GM12878 (cell line): ENCODE measurements around the gene MACROD2. TPM values are rescaled to one million over a fixed set of nuclear protein-coding genes. Genes with fewer than 3 reads are reported as not detected.

Experiments
- ATAC-seq: fragments of 200-7000 bp; cut with Tn5 transposase; 3 replicates; pipeline ENCODE4 v1.9.1; 2020; ENCODE audit warnings: mild to moderate bottlenecking, moderate library complexity
- BruUV-seq: library from RNA; stranded (reverse); fragments of 400-500 nt; replicated peaks from 2 replicates; lab custom pipeline; 2021; lab: Mats Ljungman, UMichigan
- CTCF ChIA-PET: fragments of 300-600 bp; sonication (Branson Sonifier 250); formaldehyde crosslinking; extraction: SDS; loops from one replicate; lab custom pipeline; 2021; ENCODE audit warnings: inconsistent platforms; lab: Yijun Ruan, JAX
- POLR2A ChIA-PET: fragments of 350-600 bp; formaldehyde crosslinking; extraction: SDS; loops from one replicate; lab custom pipeline; 2021; ENCODE audit warnings: inconsistent platforms; lab: Charles Lee
- RAD21 ChIA-PET: fragments of 300-600 bp; sonication (Branson Sonifier 250); formaldehyde crosslinking; loops from one replicate; lab custom pipeline; 2023; ENCODE audit warnings: antibody characterized with exemption; ENCODE audit not compliant: unreplicated experiment; lab: Charles Lee
- SMC1A ChIA-PET: fragments of 300-600 bp; sonication (Branson Sonifier 250); formaldehyde crosslinking; loops from one replicate; lab custom pipeline; 2023; ENCODE audit not compliant: unreplicated experiment, uncharacterized antibody; lab: Charles Lee
- DNase-seq: peaks from one replicate; pipeline ENCODE4 v3.0.0-alpha.2; 2011; ENCODE audit warnings: low read depth, low spot score
- FAIRE-seq: peaks from 3 replicates; lab custom pipeline; 2011; peaks lifted over from hg19 to GRCh38; lab: Jason Lieb, UNC
- H2AFZ ChIP-seq: 2 replicates; pipeline ENCODE4 v1.6.0; 2011; ENCODE audit warnings: low read depth, low read length, control low read depth; ENCODE audit not compliant: control insufficient read depth
- H3K27ac ChIP-seq: 2 replicates; pipeline ENCODE4 v1.5.1; 2011; ENCODE audit warnings: control low read depth; ENCODE audit not compliant: control insufficient read depth, insufficient read depth
- H3K27me3 ChIP-seq, 2 experiments: replicated peaks in 1 of 2; 2 replicates each; pipeline versions ENCODE4 v1.6.0 to v1.6.1; 2011; ENCODE audit warnings: low read length in 1 of 2; ENCODE audit not compliant: control insufficient read depth in 2 of 2, insufficient read depth in 2 of 2
- H3K36me3 ChIP-seq, 2 experiments: 2 replicates each; pipeline ENCODE4 v1.5.1; 2011; ENCODE audit warnings: low read length in 1 of 2; ENCODE audit not compliant: control insufficient read depth in 2 of 2, insufficient read depth in 2 of 2
- H3K4me1 ChIP-seq: 2 replicates; pipeline ENCODE4 v1.6.1; 2011; ENCODE audit warnings: mild to moderate bottlenecking, low read length, moderate library complexity, mixed read lengths; ENCODE audit not compliant: control insufficient read depth, insufficient read depth
- H3K4me2 ChIP-seq: 2 replicates; pipeline ENCODE4 v1.6.0; 2011; ENCODE audit warnings: control low read depth; ENCODE audit not compliant: control insufficient read depth, insufficient read depth
- H3K4me3 ChIP-seq: fragments of 200-600 bp; sonication (generic); 2 replicates; pipeline ENCODE4 v1.5.1; 2016
- H3K79me2 ChIP-seq: 2 replicates; pipeline ENCODE4 v1.6.0; 2011; ENCODE audit warnings: low read length; ENCODE audit not compliant: control insufficient read depth, insufficient read depth
- H3K9ac ChIP-seq: 2 replicates; pipeline ENCODE4 v1.8.0; 2011; ENCODE audit warnings: low read length, control low read depth, mixed read lengths; ENCODE audit not compliant: control insufficient read depth, insufficient read depth
- H3K9me3 ChIP-seq: replicated peaks from 3 replicates; pipeline ENCODE4 v1.5.1; 2011; ENCODE audit warnings: mild to moderate bottlenecking, low read length; ENCODE audit not compliant: control insufficient read depth, insufficient read depth
- H4K20me1 ChIP-seq: 2 replicates; pipeline ENCODE4 v1.6.0; 2011; ENCODE audit not compliant: control insufficient read depth, insufficient read depth
- ATF7 ChIP-seq: fragments of 450-650 bp; IDR thresholded peaks from 2 replicates; pipeline ENCODE4 v1.6.1; 2016; ENCODE audit warnings: low read depth, mild to moderate bottlenecking
- CREM ChIP-seq: IDR thresholded peaks from 2 replicates; pipeline ENCODE4 v1.6.1; 2014; ENCODE audit warnings: antibody characterized with exemption, low read depth
- JUNB ChIP-seq: IDR thresholded peaks from 2 replicates; pipeline ENCODE4 v1.6.1; 2016; ENCODE audit warnings: antibody characterized with exemption, mild to moderate bottlenecking
- KDM1A ChIP-seq: fragments of 200-600 bp; sonication (generic); IDR thresholded peaks from 2 replicates; pipeline ENCODE4 v1.6.1; 2016; ENCODE audit warnings: borderline replicate concordance
- MYB ChIP-seq: fragments of 150-350 bp; IDR thresholded peaks from 2 replicates; pipeline ENCODE4 v1.6.1; 2014; ENCODE audit warnings: mild to moderate bottlenecking, low read depth, low read length, borderline replicate concordance
- MYC ChIP-seq: IDR thresholded peaks from 2 replicates; pipeline ENCODE4 v1.6.1; 2011; ENCODE audit warnings: mild to moderate bottlenecking, low read length, moderate library complexity, inconsistent platforms; ENCODE audit not compliant: insufficient read depth, insufficient replicate concordance, insufficient read length, severe bottlenecking
- NFYA ChIP-seq: IDR thresholded peaks from 2 replicates; pipeline ENCODE4 v1.6.1; 2011; ENCODE audit warnings: low read depth, mild to moderate bottlenecking, low read length, improper control_type of control experiment, borderline replicate concordance
- NR2F1 ChIP-seq: fragments of 450-650 bp; conservative IDR thresholded peaks from 2 replicates; pipeline ENCODE4 v1.6.1; 2017; ENCODE audit warnings: mild to moderate bottlenecking
- RBBP5 ChIP-seq: fragments of 200-600 bp; sonication (generic); conservative IDR thresholded peaks from 2 replicates; pipeline ENCODE4 v1.6.1; 2016
- SREBF1 ChIP-seq: IDR thresholded peaks from 2 replicates; pipeline ENCODE4 v1.6.1; 2012; ENCODE audit warnings: mild to moderate bottlenecking, low read length
- STAT1 ChIP-seq: fragments of 450-650 bp; conservative IDR thresholded peaks from 2 replicates; pipeline ENCODE4 v1.6.1; 2014; ENCODE audit warnings: antibody characterized with exemption, mild to moderate bottlenecking
- TARDBP ChIP-seq: IDR thresholded peaks from 2 replicates; pipeline ENCODE4 v1.6.1; 2016; ENCODE audit warnings: borderline replicate concordance
- TCF3 ChIP-seq: IDR thresholded peaks from 2 replicates; pipeline ENCODE4 v1.6.1; 2012; ENCODE audit warnings: low read depth, mild to moderate bottlenecking, low read length, borderline replicate concordance; ENCODE audit not compliant: insufficient read depth
- ZNF207 ChIP-seq: fragments of 450-650 bp; IDR thresholded peaks from 2 replicates; pipeline ENCODE4 v1.6.1; 2014; ENCODE audit warnings: antibody characterized with exemption, mild to moderate bottlenecking, borderline replicate concordance
- ZZZ3 ChIP-seq: IDR thresholded peaks from 2 replicates; pipeline ENCODE4 v1.6.1; 2011; ENCODE audit warnings: low read depth; ENCODE audit not compliant: control insufficient read depth, insufficient read length
- WGBS: methylation state at CpG from one replicate; pipeline ENCODE4 v1.1.6; 2016; ENCODE audit warnings: low lambda C conversion rate; ENCODE audit not compliant: insufficient replicate concordance, insufficient coverage; ENCODE audit errors: missing lambda C conversion rate; 5-methylcytosine and 5-hydroxymethylcytosine counted together
- in situ Hi-C: fragments of 300-500 bp; cut with MboI; formaldehyde crosslinking; loops from 9 replicates; pipeline ENCODE4 v1.14.3; 2018; ENCODE audit warnings: mixed read lengths
- intact Hi-C: fragments of 100-400 bp; cut with micrococcal nuclease; formaldehyde crosslinking; loops from one replicate; pipeline ENCODE4 v1.14.2; 2022; ENCODE audit not compliant: unreplicated experiment
- polyA plus RNA-seq, 11 experiments: library from polyadenylated mRNA; depleted of rRNA in 4 of 11; unstranded in 6 of 11; stranded (reverse) in 5 of 11; fragments of >200 nt; fragmentation: Nextera tagmentation in 4 of 11; fragmentation: Illumina TruSeq in 1 of 11; extraction: Ambion mirVana in 4 of 11; extraction: Trizol in 1 of 11; gene quantifications; 1 replicate in 1 of 11; 2 replicates in 10 of 11; pipeline versions ENCODE4 v1.2.1 to v1.2.3, GENCODE V29; 2011 to 2016; ENCODE audit warnings: inconsistent platforms in 2 of 11, missing spikeins in 2 of 11, low read depth in 1 of 11
- total RNA-seq, 4 experiments: library from RNA; depleted of rRNA in 3 of 4; stranded (reverse); fragments of >200 nt in 3 of 4; fragmentation: Illumina TruSeq in 1 of 4; extraction: Trizol in 1 of 4; gene quantifications; 2 replicates each; pipeline versions ENCODE4 v1.2.1 to v1.2.3, GENCODE V29; 2013 to 2021
- TF ChIP-seq, protein P1 (sequence below): fragments of 450-650 bp; formaldehyde crosslinking; IDR thresholded peaks from 2 replicates; pipeline ENCODE4 v1.4.0; 2020; ENCODE audit warnings: mild to moderate bottlenecking, moderate library complexity

MACROD2 gene
- total and polyA plus RNA-seq, 10 of the 15 experiments (the other 5 are each of a cell fraction or from before 2014, with no cell fraction given), result 1.1 to 21.5 (median 2.2) TPM

GRCh38 chr20:14012671-14013070 lies 17.4 kb downstream of the MACROD2 start:
- DNase-seq, result no peak
- intact Hi-C loops, result no loop called here
- no peak for ATAC-seq
- Histone ChIP-seq H3K9me3 (no peaks in the 10 kb centered on the region; the same call in 2 of the 3 replicates), H3K36me3 (no peaks in the 10 kb centered on the region), H2AFZ (no peak overlapping the region), H3K27ac (no peak overlapping the region), H4K20me1 (no peaks in the 10 kb centered on the region), H3K9ac (no peak overlapping the region), H3K79me2 (no peaks in the 10 kb centered on the region), H3K4me3 (no peak overlapping the region), H3K27me3 (no peaks in the 10 kb centered on the region), H3K4me1 (no peaks in the 10 kb centered on the region), H3K4me2 (no peak overlapping the region)
- BruUV-seq, result no TSS peak
- in situ Hi-C loops, result no loop called here
- FAIRE-seq, result no peak
- RAD21 ChIA-PET, result no interaction called here
- POLR2A ChIA-PET, result no interaction called here
- TF ChIP-seq KDM1A (no peak), STAT1 (no peak), SREBF1 (no peak), NR2F1 (no peak)
- SMC1A ChIA-PET, result no interaction called here
- CTCF ChIA-PET, result no interaction called here
- 96% methylated on average over 3 of the region's 3 CpGs for WGBS

GRCh38 chr20:14030991-14031390 lies 35.7 kb downstream of the MACROD2 start:
- H3K27ac ChIP-seq, result no peak overlapping the region
- DNase-seq (no peak), FAIRE-seq (no peak), ATAC-seq (no peak)
- CTCF ChIA-PET, result no interaction called here
- no peak overlapping the region for H2AFZ ChIP-seq
- H3K4me3 ChIP-seq, result no peak overlapping the region
- no peaks in the 10 kb centered on the region for H3K36me3 ChIP-seq
- RAD21 ChIA-PET, result no interaction called here
- no peaks in the 10 kb centered on the region for H3K27me3 ChIP-seq
- H3K4me1 ChIP-seq, result no peaks in the 10 kb centered on the region
- SMC1A ChIA-PET, result no interaction called here
- no peak overlapping the region for H3K4me2 ChIP-seq
- BruUV-seq, result no TSS peak
- in situ Hi-C loops (no loop called here), intact Hi-C loops (no loop called here)
- POLR2A ChIA-PET, result no interaction called here
- H3K9me3 ChIP-seq, result no peaks in the 10 kb centered on the region
- H4K20me1 ChIP-seq, result no peaks in the 10 kb centered on the region
- H3K79me2 ChIP-seq, result no peaks in the 10 kb centered on the region
- WGBS, result 0% methylated on average over 1 of the region's 1 CpG
- no peak overlapping the region for H3K9ac ChIP-seq
- TF ChIP-seq NFYA (no peak), ZZZ3 (no peak), TARDBP (no peak), KDM1A (no peak), MYC (no peak), ATF7 (no peak), TCF3 (no peak), CREM (no peak), MYB (no peak), ZNF207 (no peak), JUNB (no peak), RBBP5 (no peak)
- TF ChIP-seq, protein P1, sequence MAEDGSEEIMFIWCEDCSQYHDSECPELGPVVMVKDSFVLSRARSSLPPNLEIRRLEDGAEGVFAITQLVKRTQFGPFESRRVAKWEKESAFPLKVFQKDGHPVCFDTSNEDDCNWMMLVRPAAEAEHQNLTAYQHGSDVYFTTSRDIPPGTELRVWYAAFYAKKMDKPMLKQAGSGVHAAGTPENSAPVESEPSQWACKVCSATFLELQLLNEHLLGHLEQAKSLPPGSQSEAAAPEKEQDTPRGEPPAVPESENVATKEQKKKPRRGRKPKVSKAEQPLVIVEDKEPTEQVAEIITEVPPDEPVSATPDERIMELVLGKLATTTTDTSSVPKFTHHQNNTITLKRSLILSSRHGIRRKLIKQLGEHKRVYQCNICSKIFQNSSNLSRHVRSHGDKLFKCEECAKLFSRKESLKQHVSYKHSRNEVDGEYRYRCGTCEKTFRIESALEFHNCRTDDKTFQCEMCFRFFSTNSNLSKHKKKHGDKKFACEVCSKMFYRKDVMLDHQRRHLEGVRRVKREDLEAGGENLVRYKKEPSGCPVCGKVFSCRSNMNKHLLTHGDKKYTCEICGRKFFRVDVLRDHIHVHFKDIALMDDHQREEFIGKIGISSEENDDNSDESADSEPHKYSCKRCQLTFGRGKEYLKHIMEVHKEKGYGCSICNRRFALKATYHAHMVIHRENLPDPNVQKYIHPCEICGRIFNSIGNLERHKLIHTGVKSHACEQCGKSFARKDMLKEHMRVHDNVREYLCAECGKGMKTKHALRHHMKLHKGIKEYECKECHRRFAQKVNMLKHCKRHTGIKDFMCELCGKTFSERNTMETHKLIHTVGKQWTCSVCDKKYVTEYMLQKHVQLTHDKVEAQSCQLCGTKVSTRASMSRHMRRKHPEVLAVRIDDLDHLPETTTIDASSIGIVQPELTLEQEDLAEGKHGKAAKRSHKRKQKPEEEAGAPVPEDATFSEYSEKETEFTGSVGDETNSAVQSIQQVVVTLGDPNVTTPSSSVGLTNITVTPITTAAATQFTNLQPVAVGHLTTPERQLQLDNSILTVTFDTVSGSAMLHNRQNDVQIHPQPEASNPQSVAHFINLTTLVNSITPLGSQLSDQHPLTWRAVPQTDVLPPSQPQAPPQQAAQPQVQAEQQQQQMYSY (CRISPR knock-in tag), result no peak
